Measurements from ENCODE around the gene SF3B4.

SF3B4 gene

GRCh38 chr1:149933208-149933607 lies 5.6 kb upstream of the SF3B4 start:
- H3K27me3 ChIP-seq (ENCODE audit: insufficient read depth, insufficient read length) = no peaks in the 10 kb centered on the region
- H3K36me3 ChIP-seq (ENCODE audit: insufficient read depth, insufficient read length, low read length) = peaks cover 43% of the 10 kb centered on the region
- no peak overlapping the region for H3K9ac ChIP-seq (ENCODE audit: insufficient read length, low read depth)
- no peaks in the 10 kb centered on the region for H3K9me3 ChIP-seq (ENCODE audit: insufficient read depth, low read length)
- TF ChIP-seq ZNF274 (IDR thresholded peaks at IDR 0.05; ENCODE audit: low read depth, low read length) (no peak), SUZ12 (IDR thresholded peaks at IDR 0.05; ENCODE audit: extremely low read depth, insufficient read depth, insufficient read length) (no peak), YY1 (IDR thresholded peaks at IDR 0.05; ENCODE audit: insufficient read depth, insufficient read length) (no peak)
- no peak overlapping the region for H3K4me3 ChIP-seq (ENCODE audit: insufficient read length, low read depth)
- H3K4me1 ChIP-seq (ENCODE audit: insufficient read depth, insufficient read length) = peaks cover 11% of the 10 kb centered on the region
- DNase-seq (ENCODE audit: low read depth, low spot score) = no peak

DNA sequence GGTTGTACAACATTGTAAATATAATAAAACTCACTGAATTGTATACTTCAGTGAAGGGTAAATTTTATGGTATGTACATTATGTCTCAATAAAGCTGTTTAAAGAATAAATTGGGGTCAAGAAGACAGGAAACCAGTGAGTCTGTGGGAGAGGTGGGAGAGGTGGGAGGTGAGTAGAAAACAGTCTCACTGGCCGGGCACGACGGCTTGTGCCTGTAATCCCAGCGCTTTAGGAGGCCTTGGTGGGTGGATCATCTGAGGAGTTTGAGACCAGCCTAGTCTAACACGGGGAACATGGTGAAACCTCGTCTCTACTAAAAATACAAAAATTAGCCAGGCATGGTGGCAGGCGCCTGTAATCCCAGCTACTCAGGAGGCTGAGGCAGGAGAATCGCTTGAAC lies 4.9 kb upstream of the SF3B4 start:
- no peak for DNase-seq (ENCODE audit: low read depth, low spot score)
- TF ChIP-seq ZNF274 (IDR thresholded peaks at IDR 0.05; ENCODE audit: low read depth, low read length) (no peak), SUZ12 (IDR thresholded peaks at IDR 0.05; ENCODE audit: extremely low read depth, insufficient read depth, insufficient read length) (no peak), YY1 (IDR thresholded peaks at IDR 0.05; ENCODE audit: insufficient read depth, insufficient read length) (no peak)
- H3K4me1 ChIP-seq (ENCODE audit: insufficient read depth, insufficient read length) = peaks cover 8% of the 10 kb centered on the region
- no peaks in the 10 kb centered on the region for H3K9me3 ChIP-seq (ENCODE audit: insufficient read depth, low read length)
- no peak overlapping the region for H3K4me3 ChIP-seq (ENCODE audit: insufficient read length, low read depth)
- peaks cover 43% of the 10 kb centered on the region for H3K36me3 ChIP-seq (ENCODE audit: insufficient read depth, insufficient read length, low read length)
- no peaks in the 10 kb centered on the region for H3K27me3 ChIP-seq (ENCODE audit: insufficient read depth, insufficient read length)
- no peak overlapping the region for H3K9ac ChIP-seq (ENCODE audit: insufficient read length, low read depth)

GRCh38 chr1:149931212-149931790 lies 3.7 kb upstream of the SF3B4 start:
- H3K4me1 ChIP-seq (ENCODE audit: insufficient read depth, insufficient read length) = peaks cover 8% of the 10 kb centered on the region
- no peaks in the 10 kb centered on the region for H3K9me3 ChIP-seq (ENCODE audit: insufficient read depth, low read length)
- no peak overlapping the region for H3K9ac ChIP-seq (ENCODE audit: insufficient read length, low read depth)
- no peak for DNase-seq (ENCODE audit: low read depth, low spot score)
- H3K36me3 ChIP-seq (ENCODE audit: insufficient read depth, insufficient read length, low read length) = peaks cover 53% of the 10 kb centered on the region
- no peaks in the 10 kb centered on the region for H3K27me3 ChIP-seq (ENCODE audit: insufficient read depth, insufficient read length)
- no peak for TF ChIP-seq ZNF274 (IDR thresholded peaks at IDR 0.05; ENCODE audit: low read depth, low read length)
- no peak for TF ChIP-seq YY1 (IDR thresholded peaks at IDR 0.05; ENCODE audit: insufficient read depth, insufficient read length)
- no peak for TF ChIP-seq SUZ12 (IDR thresholded peaks at IDR 0.05; ENCODE audit: extremely low read depth, insufficient read depth, insufficient read length)
- H3K4me3 ChIP-seq (ENCODE audit: insufficient read length, low read depth) = no peak overlapping the region

DNA sequence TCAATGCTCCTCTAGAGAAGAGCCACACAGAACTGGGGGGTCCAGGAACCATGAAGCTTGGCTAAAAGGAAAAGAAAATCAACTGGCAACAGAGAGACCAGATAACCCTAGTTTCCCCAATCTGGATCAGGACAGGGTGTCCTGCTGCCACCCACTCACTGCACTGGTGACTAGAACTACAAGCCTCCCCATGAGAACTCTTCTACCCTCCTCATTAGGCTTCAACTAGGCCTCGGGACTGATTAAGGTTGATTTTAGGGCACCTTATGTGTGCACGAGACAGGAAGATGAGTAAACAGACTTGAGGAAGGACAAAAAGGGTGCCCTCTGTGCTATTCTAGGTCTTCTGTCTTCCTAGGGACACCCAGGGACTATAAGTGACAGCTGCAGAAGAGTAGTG lies 2.3 kb upstream of the SF3B4 start:
- H3K9me3 ChIP-seq (ENCODE audit: insufficient read depth, low read length) = no peaks in the 10 kb centered on the region

DNA sequence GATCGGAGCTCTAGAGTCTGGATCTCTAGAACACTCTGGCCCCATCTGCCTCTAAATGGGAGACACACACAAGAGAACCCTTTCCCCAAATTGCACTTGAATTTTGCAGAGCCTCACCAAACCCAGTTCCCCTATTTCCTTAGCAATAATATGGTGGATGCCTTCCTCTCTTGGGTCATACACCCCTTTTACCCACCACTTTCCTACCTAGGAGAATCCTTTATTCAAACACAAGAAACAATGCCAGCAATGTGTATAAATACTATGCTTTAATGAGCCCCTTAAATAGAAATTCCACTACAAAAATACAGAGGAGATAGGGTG lies 760 bp upstream of the SF3B4 start:
- no peak for DNase-seq (ENCODE audit: low read depth, low spot score)
- TF ChIP-seq YY1 (IDR thresholded peaks at IDR 0.05; ENCODE audit: insufficient read depth, insufficient read length) = no peak
- no peak for TF ChIP-seq SUZ12 (IDR thresholded peaks at IDR 0.05; ENCODE audit: extremely low read depth, insufficient read depth, insufficient read length)
- no peak for TF ChIP-seq ZNF274 (IDR thresholded peaks at IDR 0.05; ENCODE audit: low read depth, low read length)
- peak overlapping the region; percentile 98 for H3K4me3 ChIP-seq (ENCODE audit: insufficient read length, low read depth)
- peaks cover 10% of the 10 kb centered on the region for H3K4me1 ChIP-seq (ENCODE audit: insufficient read depth, insufficient read length)
- H3K36me3 ChIP-seq (ENCODE audit: insufficient read depth, insufficient read length, low read length) = peaks cover 71% of the 10 kb centered on the region
- peak overlapping the region; percentile 98 for H3K9ac ChIP-seq (ENCODE audit: insufficient read length, low read depth)
- no peaks in the 10 kb centered on the region for H3K9me3 ChIP-seq (ENCODE audit: insufficient read depth, low read length)
- H3K27me3 ChIP-seq (ENCODE audit: insufficient read depth, insufficient read length) = no peaks in the 10 kb centered on the region

More for the DNA sequence above, 2.3 kb upstream of the SF3B4 start:
- Histone ChIP-seq H3K27me3 (ENCODE audit: insufficient read depth, insufficient read length) (no peaks in the 10 kb centered on the region), H3K4me3 (ENCODE audit: insufficient read length, low read depth) (no peak overlapping the region), H3K36me3 (ENCODE audit: insufficient read depth, insufficient read length, low read length) (peaks cover 67% of the 10 kb centered on the region), H3K9ac (ENCODE audit: insufficient read length, low read depth) (no peak overlapping the region), H3K4me1 (ENCODE audit: insufficient read depth, insufficient read length) (peaks cover 10% of the 10 kb centered on the region)
- TF ChIP-seq SUZ12 (IDR thresholded peaks at IDR 0.05; ENCODE audit: extremely low read depth, insufficient read depth, insufficient read length) (no peak), YY1 (IDR thresholded peaks at IDR 0.05; ENCODE audit: insufficient read depth, insufficient read length) (no peak)
- DNase-seq (ENCODE audit: low read depth, low spot score) = no peak

- Histone ChIP-seq H3K9me3 (ENCODE audit: insufficient read depth, low read length) (no peaks in the 10 kb centered on the region), H3K27me3 (ENCODE audit: insufficient read depth, insufficient read length) (no peaks in the 10 kb centered on the region), H3K36me3 (ENCODE audit: insufficient read depth, insufficient read length, low read length) (peaks cover 80% of the 10 kb centered on the region), H3K9ac (ENCODE audit: insufficient read length, low read depth) (peak overlapping the region; percentile 98), H3K4me3 (ENCODE audit: insufficient read length, low read depth) (peak overlapping the region; percentile 98), H3K4me1 (ENCODE audit: insufficient read depth, insufficient read length) (peaks cover 10% of the 10 kb centered on the region)
- no peak for DNase-seq (ENCODE audit: low read depth, low spot score)
- no peak for TF ChIP-seq SUZ12 (IDR thresholded peaks at IDR 0.05; ENCODE audit: extremely low read depth, insufficient read depth, insufficient read length)
- no peak for TF ChIP-seq ZNF274 (IDR thresholded peaks at IDR 0.05; ENCODE audit: low read depth, low read length)
- TF ChIP-seq YY1 (IDR thresholded peaks at IDR 0.05; ENCODE audit: insufficient read depth, insufficient read length) = no peak
Observed at GRCh38 chr1:149927056-149927562, 494 bp downstream of the SF3B4 start.

DNA sequence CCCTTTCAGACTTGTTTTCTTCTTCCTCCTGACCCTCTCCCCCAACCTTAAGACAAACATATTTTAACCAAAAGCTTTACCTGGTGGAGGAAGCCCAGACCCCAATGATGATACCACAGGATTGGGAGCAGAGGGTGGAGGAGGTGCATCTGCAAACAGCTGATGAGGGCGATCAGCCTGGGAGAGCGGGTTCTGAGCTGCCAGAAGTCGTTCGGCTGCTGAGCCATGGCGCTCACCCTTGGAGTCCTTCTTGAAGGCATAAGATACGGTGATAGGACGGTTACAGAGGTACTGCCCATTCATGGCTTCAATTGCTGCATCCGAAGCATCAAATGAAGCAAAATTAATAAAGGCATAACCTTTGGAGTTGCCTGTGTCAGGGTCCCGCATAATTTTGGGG lies 1.3 kb downstream of the SF3B4 start:
- Histone ChIP-seq H3K4me1 (ENCODE audit: insufficient read depth, insufficient read length) (peaks cover 10% of the 10 kb centered on the region), H3K27me3 (ENCODE audit: insufficient read depth, insufficient read length) (no peaks in the 10 kb centered on the region), H3K36me3 (ENCODE audit: insufficient read depth, insufficient read length, low read length) (peaks cover 79% of the 10 kb centered on the region), H3K9ac (ENCODE audit: insufficient read length, low read depth) (peak overlapping the region; percentile 34), H3K9me3 (ENCODE audit: insufficient read depth, low read length) (no peaks in the 10 kb centered on the region), H3K4me3 (ENCODE audit: insufficient read length, low read depth) (peak overlapping the region; percentile 98)
- TF ChIP-seq YY1 (IDR thresholded peaks at IDR 0.05; ENCODE audit: insufficient read depth, insufficient read length) (no peak), SUZ12 (IDR thresholded peaks at IDR 0.05; ENCODE audit: extremely low read depth, insufficient read depth, insufficient read length) (no peak), ZNF274 (IDR thresholded peaks at IDR 0.05; ENCODE audit: low read depth, low read length) (no peak)
- no peak for DNase-seq (ENCODE audit: low read depth, low spot score)
